Activated T-helper 1 cell treated with anti-CD3 and anti-CD28 coated beads, Interleukin-12 subunit alpha, Interleukin-12 subunit beta, Interleukin-2, Interleukin-4 antibody, amounts not matched to agents 30 ng/mL and 10 ng/mL and 1 ng/mL, durations not matched to agents 14 hours and 24 hours and 36 hours (primary cell): ENCODE measurements around the gene PRDM16. TPM values are rescaled to one million over a fixed set of nuclear protein-coding genes. Genes with fewer than 3 reads are reported as not detected.

Experiments
- DNase-seq: peaks from one replicate; pipeline ENCODE4 v3.0.0; 2021; ENCODE audit warnings: low spot score
- H3K27ac Mint-ChIP-seq: one replicate; pipeline ENCODE4 v1.8.0; 2021; ENCODE audit warnings: mild to moderate bottlenecking, mixed read lengths
- H3K27me3 Mint-ChIP-seq: one replicate; pipeline ENCODE4 v1.8.0; 2022; ENCODE audit warnings: mild to moderate bottlenecking, moderate library complexity, mixed read lengths; ENCODE audit not compliant: insufficient read depth
- H3K36me3 Mint-ChIP-seq: one replicate; pipeline ENCODE4 v1.8.0; 2021; ENCODE audit warnings: low read depth, mixed read lengths
- H3K4me1 Mint-ChIP-seq: one replicate; pipeline ENCODE4 v1.8.0; 2021; ENCODE audit warnings: low read depth, mixed read lengths
- H3K4me3 Mint-ChIP-seq: one replicate; pipeline ENCODE4 v1.8.0; 2021; ENCODE audit warnings: mild to moderate bottlenecking, moderate library complexity, mixed read lengths
- H3K9me3 Mint-ChIP-seq: one replicate; pipeline ENCODE4 v1.8.0; 2021; ENCODE audit warnings: mixed read lengths
- intact Hi-C: fragments of 100-400 bp; cut with micrococcal nuclease; formaldehyde crosslinking; loops from one replicate; pipeline ENCODE4 v1.15.1; 2024
- total RNA-seq: library from RNA; stranded (reverse); gene quantifications from 2 replicates; pipeline ENCODE4 v1.2.3, GENCODE V29; 2022

Gene PRDM16
- total RNA-seq, 1 donor from 2014 or later: not detected

DNA sequence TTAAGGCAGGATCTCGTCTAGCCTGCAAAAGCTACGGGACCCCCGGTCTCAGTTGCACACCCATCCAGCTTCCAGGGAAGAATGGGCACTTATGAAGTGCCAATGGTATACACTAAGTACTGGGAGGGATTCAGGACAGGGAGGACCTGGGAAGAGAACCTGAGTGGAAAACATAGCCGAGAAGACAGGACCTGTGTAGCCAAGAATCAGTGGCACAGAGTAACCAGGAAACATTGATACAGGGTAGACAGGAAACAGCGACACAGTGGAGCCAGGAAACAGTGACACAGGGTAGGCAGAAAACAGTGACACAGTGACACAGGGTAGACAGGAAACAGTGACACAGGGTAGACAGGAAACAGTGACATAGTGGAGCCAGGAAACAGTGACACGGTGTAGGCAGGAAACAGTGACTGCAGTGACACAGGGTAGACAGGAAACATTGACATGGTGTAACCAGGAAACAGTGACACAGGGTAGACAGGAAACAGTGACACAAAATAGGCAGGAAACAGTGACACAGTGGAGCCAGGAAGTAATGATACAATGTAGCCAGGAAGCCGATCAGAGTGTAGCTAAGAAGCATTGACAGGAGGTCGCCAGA, 247.4 kb downstream of the PRDM16 start:
- Mint-ChIP-seq H3K9me3 (peaks cover 23% of the 10 kb centered on the region), H3K4me3 (no peak overlapping the region), H3K4me1 (no peaks in the 10 kb centered on the region), H3K27ac (peak overlapping the region; percentile 53), H3K36me3 (no peaks in the 10 kb centered on the region), H3K27me3 (peaks cover 5% of the 10 kb centered on the region)
- intact Hi-C loops: no loop called here
- no peak for DNase-seq

DNA sequence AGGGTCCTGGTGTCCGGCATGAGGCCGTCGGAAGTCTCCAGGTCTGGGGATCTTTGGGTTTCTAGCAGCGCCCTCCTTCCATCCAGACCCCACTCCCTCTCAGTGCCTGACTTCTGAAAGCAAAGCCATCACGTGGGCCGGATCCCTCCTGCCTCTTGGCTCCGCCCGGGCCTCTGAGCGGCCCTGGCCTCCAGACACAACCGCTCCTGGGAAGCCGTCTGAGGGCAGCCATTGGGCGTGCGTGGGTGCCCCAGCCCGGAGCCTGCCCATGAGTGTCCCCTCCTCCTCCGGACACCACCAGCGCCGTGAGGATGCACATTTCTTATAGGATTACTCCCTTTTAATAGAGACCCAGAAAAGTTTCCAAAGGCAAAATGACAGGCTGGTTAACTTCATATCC, 248.5 kb downstream of the PRDM16 start:
- no peaks in the 10 kb centered on the region for H3K36me3 Mint-ChIP-seq
- peaks cover 5% of the 10 kb centered on the region for H3K27me3 Mint-ChIP-seq
- H3K27ac Mint-ChIP-seq: no peak overlapping the region
- H3K9me3 Mint-ChIP-seq: peaks cover 23% of the 10 kb centered on the region
- no peaks in the 10 kb centered on the region for H3K4me1 Mint-ChIP-seq
- intact Hi-C loops: no loop called here
- DNase-seq: no peak
- H3K4me3 Mint-ChIP-seq: no peak overlapping the region

DNA sequence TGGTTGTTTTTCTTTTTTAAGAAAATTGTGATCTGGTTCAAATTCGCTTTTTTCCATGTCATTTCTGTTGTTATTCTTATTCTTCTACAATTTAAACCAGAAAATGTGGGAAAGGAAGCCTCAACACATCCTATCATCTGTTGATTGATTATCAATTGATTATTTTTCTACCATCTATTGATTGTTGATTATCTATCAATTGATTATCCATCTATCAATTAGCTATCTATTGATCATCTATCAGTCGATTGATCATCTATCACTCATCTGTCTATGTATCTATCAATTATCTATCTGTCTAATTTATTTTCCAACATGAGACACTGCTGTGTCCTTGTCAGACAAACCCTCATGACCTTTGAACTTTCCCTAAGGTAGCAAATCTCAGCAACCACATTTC, 249.3 kb downstream of the PRDM16 start:
- H3K9me3 Mint-ChIP-seq: peaks cover 23% of the 10 kb centered on the region
- intact Hi-C loops: no loop called here
- no peaks in the 10 kb centered on the region for H3K4me1 Mint-ChIP-seq
- no peaks in the 10 kb centered on the region for H3K36me3 Mint-ChIP-seq
- peaks cover 5% of the 10 kb centered on the region for H3K27me3 Mint-ChIP-seq
- no peak overlapping the region for H3K27ac Mint-ChIP-seq
- H3K4me3 Mint-ChIP-seq: no peak overlapping the region
- no peak for DNase-seq

- Mint-ChIP-seq H3K9me3 (peaks cover 23% of the 10 kb centered on the region), H3K36me3 (no peaks in the 10 kb centered on the region), H3K27ac (no peak overlapping the region), H3K27me3 (peaks cover 2% of the 10 kb centered on the region), H3K4me3 (no peak overlapping the region), H3K4me1 (no peaks in the 10 kb centered on the region)
- DNase-seq: no peak
- intact Hi-C loops: no loop called here
Observed at GRCh38 chr1:3319874-3320245, 250.9 kb downstream of the PRDM16 start.

- no peaks in the 10 kb centered on the region for H3K4me1 Mint-ChIP-seq
- no peak overlapping the region for H3K27ac Mint-ChIP-seq
- peaks cover 18% of the 10 kb centered on the region for H3K9me3 Mint-ChIP-seq
- no peaks in the 10 kb centered on the region for H3K36me3 Mint-ChIP-seq
- H3K27me3 Mint-ChIP-seq: peaks cover 2% of the 10 kb centered on the region
- intact Hi-C loops: no loop called here
- DNase-seq: no peak
- no peak overlapping the region for H3K4me3 Mint-ChIP-seq
Observed at GRCh38 chr1:3320246-3321152, 251.5 kb downstream of the PRDM16 start.

- H3K27me3 Mint-ChIP-seq: peaks cover 2% of the 10 kb centered on the region
- H3K4me3 Mint-ChIP-seq: no peak overlapping the region
- intact Hi-C loops: no loop called here
- H3K36me3 Mint-ChIP-seq: no peaks in the 10 kb centered on the region
- DNase-seq: no peak
- no peaks in the 10 kb centered on the region for H3K4me1 Mint-ChIP-seq
- H3K9me3 Mint-ChIP-seq: peaks cover 9% of the 10 kb centered on the region
- H3K27ac Mint-ChIP-seq: no peak overlapping the region
Observed at GRCh38 chr1:3321559-3322449, 252.8 kb downstream of the PRDM16 start.

DNA sequence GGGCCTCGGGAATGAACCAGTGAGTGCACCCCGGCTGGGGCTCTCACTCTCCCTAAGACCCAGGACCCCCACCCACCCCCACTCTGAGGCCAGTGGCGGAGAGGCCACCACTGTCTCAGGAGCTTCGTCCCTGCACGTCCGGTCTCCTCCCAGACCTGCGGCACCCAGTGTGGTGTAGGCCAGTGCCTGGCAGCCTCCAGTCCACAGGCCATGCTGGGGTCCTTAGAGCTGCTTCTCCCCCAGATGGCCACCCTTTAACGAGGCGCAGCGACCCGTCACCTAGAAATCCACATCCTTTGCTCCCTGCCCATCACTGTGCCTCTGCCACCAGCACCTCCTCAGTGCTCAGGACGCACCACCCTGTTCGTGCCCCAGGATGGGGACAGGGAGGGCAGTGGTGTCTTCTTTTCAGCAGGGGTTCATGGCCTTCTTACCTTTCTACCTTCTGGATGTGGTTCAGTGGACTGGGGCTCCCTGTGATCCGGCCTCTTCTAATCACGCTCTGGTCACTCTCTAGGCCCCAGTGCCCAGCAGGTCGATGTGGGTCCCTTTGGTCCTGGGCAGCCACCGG, 253.5 kb downstream of the PRDM16 start:
- Mint-ChIP-seq H3K36me3 (no peaks in the 10 kb centered on the region), H3K4me1 (no peaks in the 10 kb centered on the region), H3K27me3 (peaks cover 2% of the 10 kb centered on the region), H3K9me3 (peaks cover 7% of the 10 kb centered on the region), H3K4me3 (no peak overlapping the region), H3K27ac (no peak overlapping the region)
- intact Hi-C loops: no loop called here
- no peak for DNase-seq

GRCh38 chr1:3323021-3323795, 254.2 kb downstream of the PRDM16 start:
- Mint-ChIP-seq H3K36me3 (no peaks in the 10 kb centered on the region), H3K4me3 (no peak overlapping the region), H3K27me3 (peaks cover 2% of the 10 kb centered on the region), H3K9me3 (peaks cover 5% of the 10 kb centered on the region), H3K27ac (no peak overlapping the region), H3K4me1 (no peaks in the 10 kb centered on the region)
- DNase-seq: no peak
- intact Hi-C loops: no loop called here

- Mint-ChIP-seq H3K27me3 (peaks cover 2% of the 10 kb centered on the region), H3K27ac (no peak overlapping the region), H3K9me3 (no peaks in the 10 kb centered on the region), H3K36me3 (no peaks in the 10 kb centered on the region), H3K4me1 (no peaks in the 10 kb centered on the region), H3K4me3 (no peak overlapping the region)
- intact Hi-C loops: no loop called here
- DNase-seq: no peak
Observed at GRCh38 chr1:3323796-3324703, 255.0 kb downstream of the PRDM16 start.

DNA sequence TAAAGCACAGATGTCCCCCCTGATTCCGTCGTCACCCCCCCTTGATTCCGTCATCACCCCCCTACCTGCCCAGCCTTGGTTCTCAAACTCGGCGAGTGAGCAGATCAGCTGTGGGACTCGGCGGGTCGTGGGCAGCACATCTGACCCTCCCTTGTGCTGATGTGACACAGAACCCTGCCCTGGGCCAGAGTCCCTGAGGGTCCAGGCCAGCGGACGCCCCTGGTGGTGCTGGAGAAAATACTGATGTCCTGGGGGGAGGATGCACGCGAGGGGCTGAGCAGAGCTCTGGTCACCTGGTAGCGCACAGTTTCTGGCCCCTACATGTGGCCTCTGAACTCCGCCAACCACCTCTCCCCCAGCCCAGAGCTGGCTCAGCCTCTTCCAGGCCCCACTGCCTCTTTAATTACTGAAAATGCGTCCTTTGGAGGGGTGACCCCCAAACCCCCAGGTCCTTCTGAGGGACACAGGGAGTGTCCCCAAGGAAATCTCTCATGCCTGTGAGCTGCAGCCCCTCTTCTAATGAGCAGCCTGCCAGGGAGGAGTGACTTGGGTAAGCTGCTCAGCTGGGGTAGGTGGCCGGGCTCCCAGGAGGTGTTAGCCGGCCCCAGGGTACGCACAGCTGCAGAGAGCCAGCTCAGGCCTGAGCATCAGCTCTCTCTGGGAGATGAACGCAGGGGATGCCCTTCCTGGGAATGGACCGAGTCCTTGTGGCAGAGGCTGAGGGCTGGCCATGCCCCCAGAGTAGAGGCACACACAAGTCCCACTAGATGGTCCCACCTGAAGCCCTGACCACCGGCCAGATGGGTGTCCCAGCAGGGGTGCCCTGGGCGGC, 255.9 kb downstream of the PRDM16 start:
- intact Hi-C loops: no loop called here
- Mint-ChIP-seq H3K4me3 (no peak overlapping the region), H3K4me1 (no peaks in the 10 kb centered on the region), H3K27me3 (peaks cover 2% of the 10 kb centered on the region), H3K9me3 (no peaks in the 10 kb centered on the region), H3K36me3 (no peaks in the 10 kb centered on the region), H3K27ac (no peak overlapping the region)
- DNase-seq: no peak
